Stimulated activated CD8-positive, alpha-beta memory T cell treated with anti-CD3 and anti-CD28 coated beads, Interleukin-12 subunit alpha, Interleukin-12 subunit beta, amount 100 ng/mL, for 24 hours (primary cell): Measurements from ENCODE around the gene AMER3.

ENCODE experiments used
- DNase-seq: peaks from one replicate; pipeline ENCODE4 v3.0.0-alpha.2; 2020; ENCODE audit errors: extremely low read depth

The AMER3 gene

GRCh38 chr2:130756053-130756873 is 923 bp downstream of the AMER3 start:
- DNase-seq: no peak

GRCh38 chr2:130756874-130757668 is 1.7 kb downstream of the AMER3 start:
- no peak for DNase-seq

GRCh38 chr2:130759906-130760753 is 4.8 kb downstream of the AMER3 start:
- no peak for DNase-seq

DNA sequence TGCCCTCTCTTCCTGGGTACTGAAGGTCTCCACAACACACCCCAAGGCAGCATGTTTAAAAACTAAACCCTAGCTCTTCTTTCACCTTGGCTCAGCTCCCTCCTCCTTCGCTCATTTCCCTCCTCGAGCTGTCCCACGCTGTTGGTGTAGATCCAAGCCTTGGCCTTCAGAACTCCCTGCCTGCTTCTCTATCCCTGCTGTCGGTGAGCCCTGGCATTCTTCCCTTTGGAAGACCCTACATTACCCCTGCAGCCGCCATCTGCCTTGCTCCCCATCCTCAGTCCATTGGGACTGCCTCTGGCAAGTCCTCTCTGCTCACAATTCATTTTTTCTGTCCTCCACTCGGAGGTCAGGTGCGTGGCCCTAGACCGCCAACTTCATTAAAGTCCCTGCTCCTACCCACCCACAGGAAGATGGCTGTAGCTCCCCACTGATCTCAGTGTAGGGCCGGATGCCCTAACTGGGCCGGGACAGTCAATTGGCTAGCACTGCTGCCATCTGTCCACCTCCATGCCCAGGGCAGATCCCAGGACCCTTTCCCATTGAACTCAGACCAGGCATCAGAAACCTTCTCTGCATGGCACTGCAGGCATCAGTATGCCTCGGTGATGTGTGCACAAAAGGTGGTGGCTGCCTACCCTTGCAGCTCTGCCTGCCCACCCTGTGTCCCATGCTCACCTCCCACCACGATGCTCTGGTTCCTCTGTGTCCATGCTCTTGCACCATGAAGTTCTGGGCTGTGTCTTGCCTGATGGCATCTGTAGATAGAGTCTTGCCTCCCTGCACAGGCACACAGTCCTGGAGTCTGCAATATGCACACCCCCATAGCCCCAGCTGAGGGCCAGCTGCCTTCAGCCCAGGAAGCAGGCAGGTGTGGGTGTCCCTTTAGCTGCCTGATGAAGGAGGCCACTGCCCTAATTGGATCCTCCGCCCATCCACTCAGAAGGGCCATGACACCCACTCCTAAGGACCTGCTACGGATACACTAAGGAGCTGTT is 5.7 kb downstream of the AMER3 start:
- DNase-seq: no peak

- no peak for DNase-seq
Measured at GRCh38 chr2:130762031-130762909, 6.9 kb downstream of the AMER3 start.

DNA sequence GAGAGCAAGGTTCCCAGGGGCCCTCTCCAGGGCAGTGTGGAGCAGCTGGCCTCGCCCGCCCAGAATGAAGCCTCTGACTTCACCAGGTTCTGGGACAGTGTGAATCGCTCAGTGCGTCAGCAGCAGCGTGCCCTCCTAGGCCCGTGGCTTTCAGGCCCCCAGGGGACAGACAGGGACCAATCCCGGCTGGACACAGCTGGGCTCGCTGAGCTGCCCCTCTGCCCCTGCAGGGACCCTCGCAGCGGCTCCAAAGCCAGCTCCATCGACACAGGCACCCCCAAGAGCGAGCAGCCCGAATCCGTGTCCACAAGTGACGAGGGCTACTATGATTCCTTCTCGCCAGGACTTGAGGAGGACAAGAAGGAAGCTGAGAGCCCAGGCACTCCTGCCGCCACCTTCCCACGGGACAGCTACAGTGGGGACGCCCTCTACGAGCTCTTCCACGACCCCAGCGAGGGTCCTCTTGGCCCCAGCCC is 7.6 kb downstream of the AMER3 start:
- no peak for DNase-seq

DNA sequence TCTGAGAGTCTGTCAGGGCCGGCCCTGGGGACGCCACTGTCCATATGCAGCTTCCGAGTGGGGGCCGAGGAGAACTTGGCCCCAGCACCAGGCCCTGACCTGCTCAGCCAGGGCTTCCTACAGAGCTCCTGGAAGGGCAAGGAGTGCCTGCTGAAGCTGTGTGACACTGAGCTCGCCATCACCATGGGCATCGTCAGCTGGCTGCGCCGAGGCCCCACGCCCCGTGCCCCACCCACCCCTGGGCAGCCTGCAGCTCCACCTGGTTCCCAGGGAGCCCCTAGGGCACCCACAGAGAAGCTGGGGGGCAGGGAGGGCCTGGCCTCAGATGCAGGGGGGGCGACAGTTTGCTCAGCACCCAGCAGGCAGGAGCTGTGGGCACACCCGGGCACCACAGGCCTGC is 8.1 kb downstream of the AMER3 start:
- DNase-seq: no peak

DNA sequence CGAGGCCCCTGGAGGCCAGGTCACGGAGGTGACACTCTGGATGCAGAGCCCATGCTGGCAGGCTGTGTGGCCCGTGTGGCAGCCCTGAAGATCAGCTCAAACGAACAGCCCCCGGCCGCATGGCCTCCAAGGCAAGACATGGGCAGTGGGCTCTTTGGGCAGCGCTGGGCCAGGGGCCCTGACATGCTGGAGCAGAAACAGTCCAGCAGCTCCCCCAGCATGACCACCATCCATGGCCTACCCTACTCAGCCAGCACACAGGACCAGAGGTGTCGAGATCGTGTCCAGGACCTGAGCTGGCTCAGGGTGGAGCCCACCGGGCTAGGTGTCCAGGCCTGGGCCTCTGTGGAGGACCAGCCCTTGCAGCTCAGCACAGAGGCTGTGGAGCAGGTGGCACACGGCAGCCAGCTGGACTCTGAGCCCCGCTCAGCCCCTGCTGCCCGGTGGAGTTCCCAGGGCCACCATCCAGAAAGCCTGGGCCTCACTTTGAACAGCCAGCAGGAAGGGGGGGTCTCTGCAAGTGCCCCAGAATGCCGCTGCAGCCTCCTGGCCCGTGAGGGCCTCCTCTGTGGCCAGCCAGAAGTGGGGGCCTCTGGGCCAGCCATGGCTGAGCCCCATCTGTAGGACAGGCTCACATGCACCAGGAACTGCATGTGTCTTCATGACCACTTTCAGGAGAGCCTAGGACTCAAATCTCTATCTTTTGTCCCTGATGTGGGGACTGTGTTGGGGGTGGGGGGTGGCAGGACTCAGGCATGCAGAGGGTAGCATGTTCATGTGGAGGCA is 8.9 kb downstream of the AMER3 start:
- DNase-seq: no peak

DNA sequence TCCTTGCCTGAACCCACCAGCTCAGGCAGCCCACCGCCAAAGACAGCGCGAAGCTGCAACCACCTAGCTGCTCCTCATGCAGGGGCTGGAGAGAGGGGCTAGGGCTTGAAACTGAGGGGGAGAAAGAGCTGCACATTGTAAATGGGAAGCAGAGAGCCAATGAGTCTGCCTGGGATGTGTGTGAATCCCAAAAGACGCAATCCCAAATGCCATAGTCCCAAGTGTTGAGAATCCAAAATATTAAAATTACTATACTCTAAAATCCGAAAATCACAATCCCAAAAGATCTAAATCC is 9.4 kb downstream of the AMER3 start:
- no peak for DNase-seq

- DNase-seq: no peak
Measured at GRCh38 chr2:130765464-130765863, 10.1 kb downstream of the AMER3 start.

GRCh38 chr2:130766037-130766436 is 10.7 kb downstream of the AMER3 start:
- no peak for DNase-seq

DNA sequence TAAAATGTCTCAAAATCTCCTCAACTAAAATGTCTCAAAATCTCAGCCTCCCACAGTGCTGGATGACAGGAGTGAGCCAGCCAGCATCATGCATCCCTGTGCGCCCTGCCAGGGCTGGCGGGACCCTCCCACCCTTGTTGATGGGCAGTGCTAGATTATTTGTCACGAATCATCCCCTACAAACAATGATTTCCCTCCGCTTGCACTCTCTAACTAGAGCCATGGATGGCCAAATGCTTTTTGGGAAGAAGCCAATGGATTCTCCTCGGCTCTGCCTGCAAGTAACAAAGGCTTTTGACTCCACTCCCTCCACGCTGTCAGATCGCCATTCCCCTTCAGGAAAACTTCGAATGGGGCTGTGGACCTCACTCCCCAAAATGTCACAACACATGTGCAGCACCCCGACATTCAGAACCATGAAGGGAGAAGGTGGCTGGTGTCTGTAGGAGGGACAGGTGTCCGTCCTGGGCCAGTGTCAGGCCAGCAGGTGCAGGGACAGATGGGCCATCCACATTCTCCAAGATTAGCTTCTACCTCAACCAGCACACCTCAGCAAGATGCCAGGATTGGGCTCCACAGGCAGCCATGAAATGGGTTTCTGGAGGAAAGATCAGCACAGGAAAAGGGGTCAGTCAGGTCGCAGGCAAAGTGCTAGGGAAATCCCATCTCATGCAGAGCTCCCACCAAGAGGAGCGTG is 11.5 kb downstream of the AMER3 start:
- no peak for DNase-seq

GRCh38 chr2:130767408-130767775 is 12.1 kb downstream of the AMER3 start:
- DNase-seq: no peak

DNA sequence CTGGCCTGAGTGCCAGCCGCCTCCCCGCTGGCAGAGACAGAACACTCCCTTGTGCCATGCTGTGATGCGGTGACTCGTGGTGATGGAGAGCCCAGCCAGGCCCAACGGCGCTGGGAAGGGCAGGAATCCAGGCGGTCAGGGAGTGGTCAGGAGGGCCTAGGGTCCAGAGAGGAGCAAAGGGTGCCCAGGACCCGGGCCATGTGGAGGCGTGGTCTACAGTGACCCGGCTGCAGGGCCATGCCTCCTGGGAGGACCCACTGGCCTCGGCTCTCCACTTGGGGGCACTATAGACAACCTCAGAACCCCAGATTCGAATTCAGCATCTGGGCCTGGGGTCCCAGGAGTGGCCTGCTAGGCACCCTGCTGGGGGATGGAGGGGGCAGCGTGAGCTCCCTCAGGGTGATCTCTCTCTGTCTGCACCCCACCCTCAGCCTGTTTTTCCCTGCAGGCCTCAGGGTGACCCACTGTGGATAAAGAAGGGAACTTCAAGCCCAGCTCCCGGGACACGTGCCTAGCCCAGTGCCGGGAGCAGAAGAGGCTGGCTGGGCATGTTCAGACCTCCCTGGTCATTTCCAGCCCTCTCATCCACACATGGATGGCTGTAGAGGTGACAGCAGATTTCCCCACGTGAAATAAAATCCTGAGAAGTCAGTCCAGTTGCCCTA is 13.0 kb downstream of the AMER3 start:
- DNase-seq: no peak

- DNase-seq: no peak
Measured at GRCh38 chr2:130769343-130769907, 14.1 kb downstream of the AMER3 start.

DNA sequence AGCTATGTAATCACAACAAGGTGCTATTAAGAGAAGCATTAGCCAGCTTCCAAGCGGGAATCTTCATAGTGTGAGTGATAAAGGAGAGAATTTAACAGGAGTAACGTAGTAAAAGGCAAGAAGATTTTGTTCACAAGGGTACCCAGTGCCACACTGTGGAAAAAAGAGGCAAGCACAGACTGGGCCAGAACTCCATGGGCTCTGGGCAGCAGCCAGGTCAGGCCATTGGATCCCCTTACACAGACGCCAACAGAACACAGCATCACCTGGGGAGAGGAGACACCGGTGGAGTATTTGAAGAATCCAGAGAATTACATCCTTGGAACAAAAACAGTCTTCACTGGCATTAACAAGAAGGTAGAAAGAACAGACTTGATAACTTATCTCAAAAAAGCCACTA is 21.2 kb downstream of the AMER3 start:
- no peak for DNase-seq

DNA sequence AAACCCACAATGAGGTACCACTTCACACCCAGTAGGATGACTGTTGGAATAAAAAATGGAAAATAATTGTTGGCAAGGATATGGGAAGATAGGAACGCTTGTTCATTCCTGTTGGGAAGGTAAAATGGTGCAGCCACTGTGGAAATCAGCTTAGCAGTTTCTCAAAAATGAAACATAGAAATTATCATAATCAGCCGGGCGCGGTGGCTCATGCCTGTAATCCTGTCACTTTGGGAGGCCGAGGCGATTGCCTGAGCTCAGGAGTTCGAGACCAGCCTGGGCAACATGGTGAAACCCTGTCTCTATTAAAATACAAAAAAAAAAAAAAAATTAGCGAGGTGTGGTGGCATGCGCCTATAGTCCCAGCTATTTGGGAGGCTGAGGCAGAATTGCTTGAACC is 23.4 kb downstream of the AMER3 start:
- DNase-seq: no peak
